NCI-H460 (cell line): Measurements from ENCODE around the gene SULT4A1. TPM values are rescaled to one million over a fixed set of nuclear protein-coding genes. Genes with fewer than 3 reads are reported as not detected.
A peak's percentile ranks its signal among the peaks of the same experiment; 100 is the strongest.

ENCODE experiments used
- DNase-seq: peaks from one replicate; pipeline ENCODE4 v3.0.0-alpha.2; 2016; ENCODE audit warnings: low read depth; ENCODE audit errors: extremely low read depth
- small RNA-seq, 2 experiments: library from RNA; depleted of rRNA; stranded (forward); fragments of <200 nt; gene quantifications; one replicate each; pipeline ENCODE3, GENCODE V24; 2014
- total RNA-seq: library from RNA; depleted of rRNA; stranded (reverse); fragments of >200 nt; shearing (Covaris generic); gene quantifications from 2 replicates; pipeline ENCODE4 v1.2.3, GENCODE V29; 2014; rRNA removed

The SULT4A1 gene
- total RNA-seq, 1 experiment from 2014 or later: not detected

GRCh38 chr22:43818981-43819380 lies 43.3 kb downstream of the SULT4A1 start:
- no peak for DNase-seq

GRCh38 chr22:43817402-43817801 lies 44.9 kb downstream of the SULT4A1 start:
- no peak for DNase-seq

GRCh38 chr22:43814264-43814663 lies 48.0 kb downstream of the SULT4A1 start:
- DNase-seq: no peak

- DNase-seq: no peak
These were observed 49.4 kb downstream of the SULT4A1 start for GRCh38 chr22:43812890-43813289.

- DNase-seq: peak; percentile 84
These were observed 50.0 kb downstream of the SULT4A1 start, which contains the start of gene EFCAB6 for GRCh38 chr22:43812149-43812842. EFCAB6 (minus strand) TSS chr22:43812305; CDS start chr22:43782318, 29,987 bp downstream.

- DNase-seq: peak; percentile 2
These were observed 50.5 kb downstream of the SULT4A1 start for GRCh38 chr22:43811777-43812148.

- no peak for DNase-seq
These were observed 59.3 kb downstream of the SULT4A1 start for GRCh38 chr22:43802897-43803495.

- no peak for DNase-seq
These were observed 61.3 kb downstream of the SULT4A1 start for GRCh38 chr22:43800970-43801369.

GRCh38 chr22:43798492-43798891 lies 63.8 kb downstream of the SULT4A1 start:
- DNase-seq: no peak

- DNase-seq: peak; percentile 7
These were observed 65.7 kb downstream of the SULT4A1 start for GRCh38 chr22:43796567-43796966.

GRCh38 chr22:43795320-43795719 lies 67.0 kb downstream of the SULT4A1 start:
- no peak for DNase-seq

GRCh38 chr22:43792905-43793304 lies 69.4 kb downstream of the SULT4A1 start:
- no peak for DNase-seq

- no peak for DNase-seq
These were observed 72.9 kb downstream of the SULT4A1 start for GRCh38 chr22:43789452-43789851.

GRCh38 chr22:43783777-43784176 lies 78.5 kb downstream of the SULT4A1 start:
- DNase-seq: no peak

- no peak for DNase-seq
These were observed 79.9 kb downstream of the SULT4A1 start for GRCh38 chr22:43782448-43782847.

GRCh38 chr22:43777286-43777685 lies 85.0 kb downstream of the SULT4A1 start:
- DNase-seq: no peak

- no peak for DNase-seq
These were observed 86.1 kb downstream of the SULT4A1 start for GRCh38 chr22:43776081-43776670.

Small RNA genes within 50 kb of the gene (small RNA-seq; reads per million reads assigned to genes)
- gene HMGN2P9: 0 reads per million in 2 experiments

Other genes starting within 250 kb of the SULT4A1 start
- gene EFCAB6, start 50.2 kb downstream of the SULT4A1 start, total RNA-seq: 0.40 and 0.61 TPM in 2 replicates
- gene PNPLA5, start 29.5 kb upstream of the SULT4A1 start, total RNA-seq: not detected in 2 replicates
- gene PNPLA3, start 61.3 kb upstream of the SULT4A1 start, total RNA-seq: 0.14 and 0.52 TPM in 2 replicates
- gene SAMM50, start 92.9 kb upstream of the SULT4A1 start, total RNA-seq: 26.2 and 33.8 TPM in 2 replicates
- 32.2 and 33.0 TPM in 2 replicates for gene PARVB, start 161.8 kb upstream of the SULT4A1 start, total RNA-seq